GM10248 (cell line): Measurements from ENCODE around the gene COG2.

Source experiments
- CTCF ChIA-PET: fragments of 300-600 bp; sonication (Branson Sonifier 250); formaldehyde crosslinking; extraction: SDS; loops from one replicate; lab custom pipeline; 2021; ENCODE audit warnings: antibody characterized with exemption; lab: Yijun Ruan, JAX
- POLR2A ChIA-PET: fragments of 350-650 bp; sonication (Branson Sonifier 250); formaldehyde crosslinking; extraction: SDS; loops from one replicate; lab custom pipeline; 2020; ENCODE audit warnings: antibody characterized with exemption; lab: Yijun Ruan, JAX
- DNase-seq: peaks from one replicate; pipeline ENCODE4 v3.0.0; 2012; ENCODE audit errors: extremely low spot score
- CTCF ChIP-seq: IDR thresholded peaks from 2 replicates; pipeline ENCODE4 v1.5.1; 2012; ENCODE audit warnings: mild to moderate bottlenecking, low read depth; ENCODE audit errors: extremely low read depth, missing control alignments, control extremely low read depth

Gene COG2

GRCh38 chr1:230658691-230659090, 16.4 kb downstream of the COG2 start:
- ChIA-PET POLR2A (no interaction called here), CTCF (interaction anchor here (1.8 kb wide), 1 partner anchor 16 kb away, joined by 5 read pairs; no protein-coding TSS in a partner anchor)
- no peak for DNase-seq
- TF ChIP-seq CTCF = no peak

GRCh38 chr1:230661976-230662375, 19.7 kb downstream of the COG2 start:
- DNase-seq = no peak
- TF ChIP-seq CTCF = no peak
- ChIA-PET CTCF (interaction anchor here (1.2 to 3.0 kb wide), 2 partner anchors 11 to 20 kb away, joined by 4 to 16 read pairs; partner anchors contain the start of gene COG2), POLR2A (no interaction called here)

- CTCF ChIA-PET = interaction anchor here (1.1 to 5.4 kb wide), 2 partner anchors 25 to 35 kb away, joined by 3 to 22 read pairs; partner anchors contain the start of gene COG2
- no peak for DNase-seq
- POLR2A ChIA-PET = no interaction called here
- no peak for TF ChIP-seq CTCF
Measured at GRCh38 chr1:230668227-230668626, 25.9 kb downstream of the COG2 start.

- TF ChIP-seq CTCF = no peak
- CTCF ChIA-PET = interaction anchor here (1.2 to 5.4 kb wide), 3 partner anchors 9 to 542 kb away, joined by 3 to 22 read pairs (median 4); partner anchors contain the start of gene COG2
- POLR2A ChIA-PET = no interaction called here
Measured at GRCh38 chr1:230669543-230669942, 27.3 kb downstream of the COG2 start.

GRCh38 chr1:230674581-230674980, 32.3 kb downstream of the COG2 start:
- CTCF ChIA-PET = no interaction called here
- POLR2A ChIA-PET = no interaction called here
- no peak for TF ChIP-seq CTCF
- DNase-seq = no peak

More at GRCh38 chr1:230669543-230669942, 27.3 kb downstream of the COG2 start:
- DNase-seq = no peak

GRCh38 chr1:230677200-230677599, 34.9 kb downstream of the COG2 start:
- ChIA-PET CTCF (no interaction called here), POLR2A (no interaction called here)
- DNase-seq = no peak
- TF ChIP-seq CTCF = no peak

GRCh38 chr1:230679192-230679591, 36.9 kb downstream of the COG2 start:
- no peak for TF ChIP-seq CTCF
- ChIA-PET POLR2A (no interaction called here), CTCF (interaction anchor here (0.9 to 1.4 kb wide), 2 partner anchors 18 to 37 kb away, joined by 3 read pairs; partner anchors contain the start of gene COG2)
- no peak for DNase-seq
